Right lobe of liver (tissue), 4 donors: Measurements from ENCODE around the gene CBS.
"Not testable (repeated sequence)": the region's sequence is repeated elsewhere in the genome, so short reads cannot be mapped to it uniquely, and the experiment has no call there.

ENCODE experiments used
- CTCF ChIP-seq, 4 donors: fragments of 200-600 bp in 3 of 4; fragments of 450-650 bp in 1 of 4; IDR thresholded peaks; one replicate each; pipeline versions ENCODE4 v1.5.1 to v1.8.0; 2016 to 2022; ENCODE audit warnings: antibody characterized with exemption in 4 of 4, mild to moderate bottlenecking in 2 of 4
- POLR2A ChIP-seq: fragments of 450-650 bp; IDR thresholded peaks from one replicate; pipeline ENCODE4 v1.6.1; 2017; ENCODE audit warnings: antibody characterized with exemption, mild to moderate bottlenecking
- donor health status: DM: no; HTN: no; CAD: no.
- donor health status: DM: no; HTN: no; CAD: no.
- donor health status: DM: no; HTN: yes; CAD: no.

- not testable (repeated sequence) for TF ChIP-seq CTCF (IDR thresholded peaks at IDR 0.05); POLR2A
These were observed 25.4 kb upstream of the CBS start for GRCh38 chr21:43101000-43101399.
